ENCODE data around the gene LACC1.

DNA sequence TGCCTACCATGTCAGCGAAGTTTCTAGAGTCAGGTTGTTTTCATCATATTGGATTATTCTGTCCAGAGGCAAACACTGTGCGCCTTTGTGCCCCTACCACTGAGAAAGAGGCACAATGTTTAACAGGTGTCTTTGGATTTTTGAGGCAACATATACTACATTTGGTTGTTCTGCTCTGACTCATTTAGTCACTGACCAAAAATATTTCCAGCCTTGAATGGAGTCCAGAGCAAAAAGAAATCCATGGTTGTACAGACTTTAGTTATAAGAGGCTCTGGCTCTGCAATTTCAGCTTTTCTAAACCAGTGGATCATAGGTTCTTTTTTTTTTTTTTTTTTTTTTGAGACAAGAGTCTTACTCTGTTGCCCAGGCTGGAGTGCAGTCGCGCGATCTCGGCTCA, 35.7 kb downstream of the LACC1 start:
- TF ChIP-seq MAX (IDR thresholded peaks at IDR 0.05; ENCODE audit: insufficient read depth, insufficient read length) (no peak), POLR2A (IDR thresholded peaks at IDR 0.05; ENCODE audit: low read depth, low read length) (no peak), EZH2 (IDR thresholded peaks at IDR 0.05; ENCODE audit: borderline replicate concordance, low read depth, low read length, severe bottlenecking) (no peak)
- TF ChIP-seq, protein P1, sequence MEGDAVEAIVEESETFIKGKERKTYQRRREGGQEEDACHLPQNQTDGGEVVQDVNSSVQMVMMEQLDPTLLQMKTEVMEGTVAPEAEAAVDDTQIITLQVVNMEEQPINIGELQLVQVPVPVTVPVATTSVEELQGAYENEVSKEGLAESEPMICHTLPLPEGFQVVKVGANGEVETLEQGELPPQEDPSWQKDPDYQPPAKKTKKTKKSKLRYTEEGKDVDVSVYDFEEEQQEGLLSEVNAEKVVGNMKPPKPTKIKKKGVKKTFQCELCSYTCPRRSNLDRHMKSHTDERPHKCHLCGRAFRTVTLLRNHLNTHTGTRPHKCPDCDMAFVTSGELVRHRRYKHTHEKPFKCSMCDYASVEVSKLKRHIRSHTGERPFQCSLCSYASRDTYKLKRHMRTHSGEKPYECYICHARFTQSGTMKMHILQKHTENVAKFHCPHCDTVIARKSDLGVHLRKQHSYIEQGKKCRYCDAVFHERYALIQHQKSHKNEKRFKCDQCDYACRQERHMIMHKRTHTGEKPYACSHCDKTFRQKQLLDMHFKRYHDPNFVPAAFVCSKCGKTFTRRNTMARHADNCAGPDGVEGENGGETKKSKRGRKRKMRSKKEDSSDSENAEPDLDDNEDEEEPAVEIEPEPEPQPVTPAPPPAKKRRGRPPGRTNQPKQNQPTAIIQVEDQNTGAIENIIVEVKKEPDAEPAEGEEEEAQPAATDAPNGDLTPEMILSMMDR (IDR thresholded peaks at IDR 0.05; ENCODE audit: extremely low read depth in 1 of 2, insufficient read depth in 1 of 2, low read depth in 1 of 2, low read length in 2 of 2): no peak
